Aorta (tissue), 5 donors: Measurements from ENCODE around the gene SEMA5A. TPM values are rescaled to one million over a fixed set of nuclear protein-coding genes. Genes with fewer than 3 reads are reported as not detected.

Experiments used
- ATAC-seq: fragments of 200-7000 bp; cut with Tn5 transposase; one replicate; pipeline ENCODE4 v1.9.1; 2022; ENCODE audit warnings: moderate library complexity; ENCODE audit not compliant: low FRiP score
- DNase-seq, 2 donors: peaks; one replicate each; pipeline ENCODE4 v3.0.0-alpha.2; 2020
- H3K27ac ChIP-seq, 2 donors: one replicate each; pipeline ENCODE4 v1.5.1; 2013; ENCODE audit warnings: low read length in 2 of 2, mild to moderate bottlenecking in 2 of 2, moderate library complexity in 2 of 2, control low read depth in 1 of 2, inconsistent platforms in 1 of 2, low read depth in 1 of 2
- H3K27me3 ChIP-seq, 2 donors: one replicate each; pipeline ENCODE4 v1.6.1; 2013; ENCODE audit warnings: control low read depth in 1 of 2, low read length in 1 of 2, mild to moderate bottlenecking in 1 of 2, moderate library complexity in 1 of 2; ENCODE audit not compliant: insufficient read depth in 2 of 2, control insufficient read depth in 1 of 2
- H3K36me3 ChIP-seq, 2 donors: one replicate each; pipeline ENCODE4 v1.6.1; 2013; ENCODE audit warnings: control low read depth in 1 of 2, low read length in 1 of 2, mild to moderate bottlenecking in 1 of 2; ENCODE audit not compliant: insufficient read depth in 2 of 2, control insufficient read depth in 1 of 2
- H3K4me1 ChIP-seq, 2 donors: one replicate each; pipeline ENCODE4 v1.6.1; 2013; ENCODE audit warnings: low read length in 2 of 2, control low read depth in 1 of 2, mild to moderate bottlenecking in 1 of 2, moderate library complexity in 1 of 2; ENCODE audit not compliant: insufficient read depth in 2 of 2, control insufficient read depth in 1 of 2
- H3K4me3 ChIP-seq, 2 donors: one replicate each; pipeline ENCODE4 v1.5.1; 2013; ENCODE audit warnings: low read length in 2 of 2, control low read depth in 1 of 2, mild to moderate bottlenecking in 1 of 2
- H3K9me3 ChIP-seq: one replicate; pipeline ENCODE4 v1.6.1; 2013; ENCODE audit warnings: mild to moderate bottlenecking, low read length; ENCODE audit not compliant: control insufficient read depth
- WGBS, 2 donors: extraction: QIAGEN DNeasy Blood & Tissue Kit; methylation state at CpG; one replicate each; pipeline ENCODE4 v1.1.7; 2013; 5-methylcytosine and 5-hydroxymethylcytosine counted together
- intact Hi-C, 2 donors: fragments of 100-400 bp; cut with DNase I; formaldehyde crosslinking; loops; one replicate each; pipeline versions ENCODE4 v1.14.2 to v1.15.0; 2022
- polyA plus RNA-seq, 2 donors: library from polyadenylated mRNA; stranded (reverse); fragments of 200-250 nt; gene quantifications; one replicate each; pipeline ENCODE4 v1.2.3, GENCODE V29; 2013
- total RNA-seq, 2 donors: library from RNA; stranded (reverse); fragmentation: NEBNext Ultra II Directional; extraction: Animal tissue kit (Norgen Biotek cat#: 25700); gene quantifications; one replicate each; pipeline ENCODE4 v1.2.1, GENCODE V29; 2021
- donor health status: healthy with polysubstance abuse.
- donor health status: Bipolar disorder and iron deficiency.
- donor health status: DM: no; HTN: no; CAD: no.
- donor health status: DM: no; HTN: no; CAD: no.
- donor health status: DM: yes; HTN: yes; CAD: no.

The SEMA5A gene
- total and polyA plus RNA-seq, 4 donors = 1.8 to 21.8 (median 12.7) TPM

GRCh38 chr5:9201761-9202160, 344.1 kb downstream of the SEMA5A start:
- H3K9me3 ChIP-seq = no peaks in the 10 kb centered on the region
- H3K4me3 ChIP-seq = no peak overlapping the region
- no peaks in the 10 kb centered on the region for H3K27me3 ChIP-seq
- whole genome bisulfite sequencing, 2 donors = 82 to 86% methylated on average over 6 of the region's 6 CpGs
- H3K4me1 ChIP-seq = no peaks in the 10 kb centered on the region
- no peak for ATAC-seq
- no peak overlapping the region for H3K27ac ChIP-seq
- intact Hi-C loops = loop anchor here (10.0 kb wide), 2 partner anchors 343 to 447 kb away; partner anchors contain the start of gene SEMA5A (in 1 of the 2)
- DNase-seq = no peak
- peaks cover 0 to 2% of the 10 kb centered on the region in 2 donors for H3K36me3 ChIP-seq

GRCh38 chr5:9201011-9201410, 344.9 kb downstream of the SEMA5A start:
- H3K4me3 ChIP-seq = no peak overlapping the region
- no peak for ATAC-seq
- intact Hi-C loops = loop anchor here (10.0 kb wide), 2 partner anchors 344 to 446 kb away; partner anchors contain the start of gene SEMA5A (in 1 of the 2)
- H3K36me3 ChIP-seq = peaks cover 2% of the 10 kb centered on the region in 2 donors
- H3K4me1 ChIP-seq = no peaks in the 10 kb centered on the region
- H3K27ac ChIP-seq = no peak overlapping the region
- H3K27me3 ChIP-seq = no peaks in the 10 kb centered on the region
- H3K9me3 ChIP-seq = no peaks in the 10 kb centered on the region
- no peak for DNase-seq
- 84 to 87% methylated on average over 2 of the region's 2 CpGs for WGBS, 2 donors

- no peaks in the 10 kb centered on the region for H3K9me3 ChIP-seq
- ATAC-seq (no peak), DNase-seq (no peak)
- H3K36me3 ChIP-seq = peaks cover 2% of the 10 kb centered on the region in 2 donors
- intact Hi-C loops = no loop called here
- WGBS, 2 donors = 87 to 88% methylated on average over 3 of the region's 3 CpGs
- H3K4me1 ChIP-seq = no peaks in the 10 kb centered on the region
- H3K27ac ChIP-seq = no peak overlapping the region
- H3K4me3 ChIP-seq = no peak overlapping the region
- no peaks in the 10 kb centered on the region for H3K27me3 ChIP-seq
These were observed 347.5 kb downstream of the SEMA5A start for GRCh38 chr5:9198394-9198793.

- intact Hi-C loops = no loop called here
- no peak for DNase-seq
- WGBS, 2 donors = 28 to 37% methylated on average over 1 of the region's 1 CpG
- Histone ChIP-seq H3K4me1 (no peaks in the 10 kb centered on the region), H3K27me3 (no peaks in the 10 kb centered on the region), H3K4me3 (no peak overlapping the region), H3K27ac (no peak overlapping the region), H3K9me3 (no peaks in the 10 kb centered on the region), H3K36me3 (peaks cover 2% of the 10 kb centered on the region in 2 donors)
- no peak for ATAC-seq
These were observed 348.0 kb downstream of the SEMA5A start for GRCh38 chr5:9197881-9198260.

- H3K4me3 ChIP-seq = no peak overlapping the region
- 91 to 92% methylated on average over 13 of the region's 13 CpGs for WGBS, 2 donors
- H3K36me3 ChIP-seq = peaks cover 2% of the 10 kb centered on the region in 2 donors
- ATAC-seq = no peak
- DNase-seq = no peak
- no peaks in the 10 kb centered on the region for H3K9me3 ChIP-seq
- H3K27ac ChIP-seq = no peak overlapping the region
- intact Hi-C loops = no loop called here
- no peaks in the 10 kb centered on the region for H3K27me3 ChIP-seq
- H3K4me1 ChIP-seq = no peaks in the 10 kb centered on the region
These were observed 349.3 kb downstream of the SEMA5A start for GRCh38 chr5:9196403-9197227.

- H3K9me3 ChIP-seq = no peaks in the 10 kb centered on the region
- 3% methylated on average over 3 of the region's 3 CpGs for WGBS, 2 donors
- H3K4me3 ChIP-seq = no peak overlapping the region
- no peaks in the 10 kb centered on the region for H3K27me3 ChIP-seq
- H3K27ac ChIP-seq = no peak overlapping the region
- H3K36me3 ChIP-seq = peaks cover 0 to 2% of the 10 kb centered on the region in 2 donors
- DNase-seq (no peak), ATAC-seq (no peak)
- intact Hi-C loops = no loop called here
- no peaks in the 10 kb centered on the region for H3K4me1 ChIP-seq
These were observed 351.4 kb downstream of the SEMA5A start for GRCh38 chr5:9194509-9194908.

GRCh38 chr5:9192266-9192665, 353.6 kb downstream of the SEMA5A start:
- H3K9me3 ChIP-seq = no peaks in the 10 kb centered on the region
- H3K27ac ChIP-seq = no peak overlapping the region
- peaks cover 0 to 2% of the 10 kb centered on the region in 2 donors for H3K36me3 ChIP-seq
- no peak overlapping the region for H3K4me3 ChIP-seq
- 93 to 95% methylated on average over 2 of the region's 2 CpGs for WGBS, 2 donors
- DNase-seq = no peak
- ATAC-seq = no peak
- no peaks in the 10 kb centered on the region for H3K4me1 ChIP-seq
- intact Hi-C loops = no loop called here
- no peaks in the 10 kb centered on the region for H3K27me3 ChIP-seq

GRCh38 chr5:9189681-9190080, 356.2 kb downstream of the SEMA5A start:
- Histone ChIP-seq H3K27me3 (no peaks in the 10 kb centered on the region), H3K4me1 (no peaks in the 10 kb centered on the region), H3K36me3 (peaks cover 0 to 2% of the 10 kb centered on the region in 2 donors), H3K4me3 (no peak overlapping the region), H3K27ac (no peak overlapping the region), H3K9me3 (no peaks in the 10 kb centered on the region)
- ATAC-seq (no peak), DNase-seq (no peak)
- intact Hi-C loops = no loop called here
- WGBS, 2 donors = 92% methylated on average over 1 of the region's 1 CpG

GRCh38 chr5:9188956-9189355, 356.9 kb downstream of the SEMA5A start:
- WGBS, 2 donors = 82 to 97% methylated on average over 4 of the region's 4 CpGs
- Histone ChIP-seq H3K36me3 (peaks cover 0 to 2% of the 10 kb centered on the region in 2 donors), H3K4me3 (no peak overlapping the region)

More at GRCh38 chr5:9188956-9189355, 356.9 kb downstream of the SEMA5A start:
- DNase-seq (no peak), ATAC-seq (no peak)
- intact Hi-C loops = no loop called here
- Histone ChIP-seq H3K4me1 (no peaks in the 10 kb centered on the region), H3K27me3 (no peaks in the 10 kb centered on the region), H3K27ac (no peak overlapping the region), H3K9me3 (no peaks in the 10 kb centered on the region)
